Ramos (cell line): Measurements from ENCODE around the gene SSC5D.

Experiments
- in situ Hi-C: fragments of 300-500 bp; cut with MboI; formaldehyde crosslinking; loops from one replicate; pipeline ENCODE4 v1.14.3; 2022; ENCODE audit warnings: low sequenced_read_pairs; ENCODE audit not compliant: unreplicated experiment

Gene SSC5D

DNA sequence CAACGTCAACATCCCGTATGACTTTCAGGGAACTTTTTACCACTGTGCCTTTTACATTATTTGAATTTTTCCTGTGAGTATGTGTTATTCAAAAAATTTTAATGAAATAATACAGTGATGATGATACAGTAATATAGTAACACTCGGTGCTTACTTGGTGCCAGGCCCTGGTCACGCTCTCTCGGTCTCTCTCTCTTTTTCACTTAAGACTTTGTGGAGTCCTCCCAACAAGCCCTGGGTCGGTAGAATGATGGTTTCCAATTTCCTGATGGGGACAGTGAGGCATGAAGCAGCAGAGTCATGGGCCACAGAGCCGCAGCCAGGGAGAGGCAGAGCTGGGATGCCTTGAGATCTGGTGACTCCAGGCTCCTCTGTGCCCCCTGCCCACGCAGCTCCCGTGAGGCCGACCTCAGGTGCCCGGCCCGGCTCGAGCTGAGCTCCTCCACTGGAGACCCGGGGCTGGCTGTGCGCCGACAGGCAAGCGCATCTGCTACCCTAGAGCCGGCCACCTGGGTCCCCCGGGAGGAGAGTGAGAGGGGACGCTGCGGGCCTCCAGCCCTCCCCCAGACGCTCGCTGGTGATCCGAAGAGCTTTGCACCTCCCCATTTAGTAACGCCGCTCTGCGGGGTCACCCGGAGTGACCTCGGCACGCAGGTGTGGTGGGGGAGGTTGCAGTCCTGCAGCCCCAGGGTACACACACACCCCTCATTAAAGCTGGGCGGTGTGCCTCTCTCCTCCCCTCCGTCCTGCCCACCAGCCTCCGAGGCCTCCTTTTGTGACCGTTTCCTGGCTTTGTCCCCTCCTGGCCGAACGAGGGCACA, 61.5 kb downstream of the SSC5D start:
- in situ Hi-C loops, result no loop called here

DNA sequence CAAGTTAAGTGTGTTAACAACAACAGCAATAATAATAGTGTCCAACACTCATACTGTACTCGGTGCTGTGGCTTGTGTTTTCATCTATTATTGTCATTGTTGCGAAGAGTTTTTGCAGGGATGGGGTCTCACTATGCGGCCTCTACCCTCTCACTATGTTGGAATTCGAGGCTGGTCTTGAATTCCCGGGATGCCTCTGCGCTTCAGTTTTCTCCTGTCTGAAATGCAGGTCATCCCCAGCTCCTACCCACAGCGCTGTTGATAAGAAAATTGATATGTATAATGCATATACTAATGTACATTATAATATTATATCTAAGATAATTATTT, 62.0 kb downstream of the SSC5D start:
- in situ Hi-C loops, result no loop called here

DNA sequence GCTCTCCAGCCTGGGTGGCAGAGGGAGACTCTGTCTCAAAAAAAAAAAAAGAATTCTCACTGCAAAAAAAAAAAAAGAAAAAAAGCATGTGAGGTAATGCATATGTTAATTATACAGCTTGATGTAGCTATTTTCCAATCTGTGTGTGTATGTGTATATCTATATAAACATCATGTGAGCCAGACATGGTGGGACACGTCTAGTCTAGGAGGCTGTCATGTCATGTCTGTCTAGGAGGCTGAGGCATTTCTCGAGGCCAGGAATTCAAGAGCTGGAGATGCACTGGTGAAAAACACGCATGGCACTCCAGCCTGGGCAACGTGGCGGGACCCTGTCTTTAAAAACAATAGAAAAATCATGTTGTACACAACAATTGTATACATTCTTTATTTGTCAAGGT, 64.0 kb downstream of the SSC5D start:
- in situ Hi-C loops, result no loop called here

DNA sequence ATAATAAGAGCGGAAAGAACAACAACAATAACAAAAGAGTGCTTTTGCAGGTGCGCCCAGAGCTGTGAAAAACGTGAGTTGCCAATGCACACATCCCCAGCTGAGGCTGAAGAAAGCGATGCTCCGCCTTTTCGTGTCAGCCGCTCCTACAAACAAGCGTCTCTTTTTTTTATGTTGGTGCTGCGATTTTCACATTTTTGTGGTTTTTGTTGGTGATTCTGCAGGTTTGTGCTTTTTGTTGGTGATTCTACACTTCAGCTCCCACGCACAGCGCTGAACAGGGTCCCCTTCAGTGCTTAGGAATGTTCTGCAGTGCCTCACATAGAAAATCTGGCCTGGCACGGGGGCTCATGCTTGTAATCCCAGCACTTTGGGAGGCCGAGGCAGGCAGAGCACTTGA, 64.4 kb downstream of the SSC5D start:
- in situ Hi-C loops, result no loop called here

DNA sequence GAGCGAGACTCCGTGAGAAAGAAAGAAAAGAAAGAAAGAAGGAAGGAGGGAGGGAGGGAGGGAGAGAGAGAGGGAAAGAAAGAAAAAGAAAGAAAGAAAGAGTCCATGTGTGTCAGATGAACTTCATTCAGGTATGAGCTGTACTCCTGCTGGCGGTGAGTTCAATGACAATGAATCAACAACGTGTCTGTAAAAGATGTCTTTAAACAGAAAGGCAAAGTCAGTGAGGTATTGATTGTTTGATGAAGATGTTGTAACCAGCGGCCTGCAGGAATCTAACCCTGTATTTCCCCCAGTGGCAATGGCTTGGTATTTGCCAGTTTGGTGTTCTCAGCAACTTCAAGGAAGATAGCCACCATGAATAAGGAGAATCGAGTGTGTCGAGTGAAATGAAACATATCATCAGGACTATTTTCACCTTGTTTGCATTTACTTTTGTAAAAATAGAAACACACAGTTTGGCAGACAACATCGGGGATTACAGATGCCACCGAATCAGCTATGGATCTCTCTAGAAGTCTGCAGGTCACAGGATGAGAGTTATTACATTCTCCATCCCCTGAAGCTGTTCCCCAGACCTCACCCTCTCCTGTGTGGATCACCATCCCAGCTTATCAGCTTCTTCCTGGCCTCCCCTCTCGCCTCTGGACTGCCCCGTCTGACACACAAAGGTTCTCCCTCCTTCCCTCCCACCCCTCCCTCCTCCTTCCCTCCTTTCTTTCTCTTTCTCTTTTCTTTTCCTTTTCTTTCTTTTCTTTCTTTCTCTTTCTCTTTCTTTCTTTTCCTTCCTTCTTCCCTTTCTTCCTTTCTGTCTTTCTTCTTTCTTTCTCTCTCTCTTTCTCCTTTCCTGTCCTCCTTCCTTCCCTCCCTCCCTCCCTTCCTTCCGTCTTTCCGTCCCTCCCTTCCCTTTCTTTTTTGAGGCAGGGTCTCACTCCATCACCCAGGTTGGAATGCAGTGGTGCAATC, 65.3 kb downstream of the SSC5D start:
- in situ Hi-C loops, result no loop called here

DNA sequence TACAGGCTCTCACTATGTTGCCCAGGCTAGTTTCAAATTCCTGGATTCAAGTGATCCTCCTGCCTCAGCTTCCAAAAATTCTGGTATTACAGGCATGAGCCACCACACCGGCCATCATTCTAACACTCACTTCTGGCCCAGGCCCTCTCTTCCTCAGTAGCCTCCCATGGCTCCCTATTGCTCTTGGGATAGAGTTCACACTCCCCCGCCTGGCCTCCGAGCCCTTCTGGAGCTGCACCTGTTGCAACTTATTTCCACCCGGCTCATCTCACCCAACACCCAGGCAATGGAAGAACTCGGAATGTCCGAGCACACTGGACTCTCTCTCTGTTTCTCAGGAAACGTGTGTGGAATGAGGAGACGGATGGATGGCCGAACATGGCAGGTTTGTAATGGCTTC, 66.1 kb downstream of the SSC5D start:
- in situ Hi-C loops, result no loop called here

DNA sequence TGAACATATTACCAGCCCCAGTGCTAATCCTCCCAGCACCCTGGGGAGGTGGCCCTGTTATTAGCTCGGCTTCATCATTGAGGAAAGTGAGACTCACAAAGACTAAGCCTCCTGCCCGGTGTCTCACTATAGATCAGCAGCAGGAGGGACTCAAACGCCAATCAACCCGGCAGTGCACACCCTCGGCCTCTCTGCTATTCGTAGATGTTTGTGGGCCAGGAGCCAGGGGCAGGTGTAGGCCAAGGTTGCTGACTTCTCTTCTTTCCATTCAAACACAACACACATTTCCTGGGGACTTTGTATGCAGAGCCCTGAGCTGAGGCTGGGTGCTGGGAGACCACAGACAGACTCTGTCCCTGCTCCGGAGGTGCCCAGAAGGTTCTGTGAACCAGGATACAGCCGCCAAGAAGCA, 66.5 kb downstream of the SSC5D start:
- in situ Hi-C loops, result no loop called here

DNA sequence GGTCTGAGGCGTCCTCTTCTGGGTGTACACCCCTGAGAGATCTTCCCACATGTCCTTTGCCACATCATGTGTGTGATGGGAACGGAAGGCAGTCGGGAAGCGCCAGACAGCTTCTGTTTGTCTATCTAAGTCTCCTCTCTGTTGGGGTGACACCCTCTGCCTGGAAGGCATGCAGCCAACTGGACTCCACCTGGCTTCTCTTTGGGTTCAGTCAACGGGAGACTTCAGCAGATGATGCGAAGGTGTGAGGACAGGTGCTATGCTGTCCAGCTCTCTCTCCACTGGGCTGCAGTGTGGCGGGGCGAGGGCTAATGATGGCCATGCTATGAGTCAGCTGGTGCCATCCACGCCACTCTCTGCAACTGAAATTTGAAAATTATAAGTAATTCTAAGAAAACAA, 71.4 kb downstream of the SSC5D start:
- in situ Hi-C loops, result no loop called here

DNA sequence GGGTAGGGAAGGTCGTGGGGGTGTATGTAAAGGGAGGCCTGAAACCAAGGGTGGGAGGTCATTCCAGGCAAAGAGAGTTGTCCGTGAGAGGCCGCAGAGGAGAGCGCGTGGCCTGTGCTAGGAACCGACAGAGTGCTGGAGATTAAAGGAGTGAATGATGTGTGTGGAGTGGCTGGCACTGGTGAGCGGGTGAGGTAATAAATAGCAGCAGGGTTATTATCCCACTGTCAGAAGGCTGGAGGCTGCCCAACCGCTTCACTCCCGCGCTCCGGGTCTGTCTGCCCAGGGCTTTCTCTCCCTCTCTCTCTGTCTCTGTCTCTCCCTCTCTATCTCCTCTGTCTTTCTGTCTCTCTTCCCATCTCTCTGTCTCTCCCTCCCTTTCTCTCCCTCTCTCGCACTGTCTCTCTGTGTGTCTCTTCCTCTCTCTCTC, 75.0 kb downstream of the SSC5D start:
- in situ Hi-C loops, result no loop called here

DNA sequence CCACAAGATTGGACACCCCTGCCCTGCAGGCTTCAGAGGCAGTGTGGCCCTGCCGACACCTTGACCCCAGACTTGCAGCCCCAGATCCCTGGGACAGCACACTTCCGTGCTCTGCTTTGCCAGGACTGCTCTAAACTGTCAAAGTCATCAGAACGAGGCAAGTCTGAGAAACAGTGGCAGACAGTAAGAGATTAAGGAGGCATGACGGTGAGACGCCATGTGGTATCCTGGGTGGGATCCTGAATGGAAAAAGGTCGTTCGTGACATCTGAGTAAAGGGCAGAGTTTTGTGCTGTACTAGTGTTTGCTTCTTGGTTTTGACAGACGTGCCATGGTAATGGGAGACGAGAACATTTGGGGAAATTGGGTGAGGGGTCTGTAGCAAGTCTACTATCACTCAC, 78.6 kb downstream of the SSC5D start:
- in situ Hi-C loops, result no loop called here

DNA sequence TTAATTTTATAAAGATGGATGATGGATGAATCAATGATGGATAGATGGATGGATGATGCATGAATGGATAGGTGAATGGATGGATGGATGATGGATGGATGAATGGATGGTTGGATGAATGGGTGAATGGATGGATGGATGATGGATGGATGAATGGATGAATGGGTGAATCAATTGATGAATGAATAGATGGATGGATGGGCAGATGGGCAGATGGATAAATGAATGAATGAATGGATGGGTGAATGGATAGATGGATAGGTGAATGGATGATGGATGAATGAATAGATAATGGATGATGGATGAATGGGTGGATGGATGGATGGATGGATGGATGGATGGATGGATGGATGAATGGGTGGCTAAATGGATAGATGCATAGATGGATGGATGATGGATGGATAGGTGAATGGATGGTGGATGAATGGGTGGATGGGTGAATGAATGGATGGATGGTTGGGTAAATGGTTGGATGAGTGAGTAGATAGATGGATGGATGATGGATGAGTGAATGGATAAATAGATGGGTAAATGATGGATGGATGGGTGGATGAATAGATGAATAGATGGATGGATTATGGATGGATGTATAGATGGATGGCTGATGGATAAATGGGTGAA, 79.6 kb downstream of the SSC5D start:
- in situ Hi-C loops, result no loop called here
